NCI-H1694 (cell line): ENCODE data around the gene LMNTD1.
"Not testable (repeated sequence)": the region's sequence is repeated elsewhere in the genome, so short reads cannot be mapped to it uniquely, and the experiment has no call there.

ENCODE experiments used
- DNase-seq: peaks from one replicate; lab custom pipeline; 2025; lab: John Stamatoyannopoulos, UW

Gene LMNTD1

DNA sequence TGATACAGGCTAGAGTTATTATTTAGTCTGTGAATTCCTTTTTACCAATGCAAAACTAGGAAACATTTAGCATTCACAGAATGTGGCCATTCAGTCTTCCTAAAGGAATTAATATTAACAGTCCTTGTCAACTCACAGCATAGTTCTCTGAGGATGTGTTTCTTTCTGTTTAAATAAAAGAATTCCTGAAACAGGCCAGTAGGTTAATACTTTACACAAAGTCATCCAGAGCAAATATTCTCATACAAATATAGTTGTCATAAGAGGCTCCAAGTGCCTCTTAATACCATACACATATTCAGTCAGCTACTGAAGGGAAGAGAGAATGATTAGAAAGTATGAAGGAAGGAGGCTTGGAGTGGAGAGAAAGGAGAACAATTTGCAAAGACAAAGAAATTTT is 120.1 kb downstream of the LMNTD1 start:
- DNase-seq = no peak

DNA sequence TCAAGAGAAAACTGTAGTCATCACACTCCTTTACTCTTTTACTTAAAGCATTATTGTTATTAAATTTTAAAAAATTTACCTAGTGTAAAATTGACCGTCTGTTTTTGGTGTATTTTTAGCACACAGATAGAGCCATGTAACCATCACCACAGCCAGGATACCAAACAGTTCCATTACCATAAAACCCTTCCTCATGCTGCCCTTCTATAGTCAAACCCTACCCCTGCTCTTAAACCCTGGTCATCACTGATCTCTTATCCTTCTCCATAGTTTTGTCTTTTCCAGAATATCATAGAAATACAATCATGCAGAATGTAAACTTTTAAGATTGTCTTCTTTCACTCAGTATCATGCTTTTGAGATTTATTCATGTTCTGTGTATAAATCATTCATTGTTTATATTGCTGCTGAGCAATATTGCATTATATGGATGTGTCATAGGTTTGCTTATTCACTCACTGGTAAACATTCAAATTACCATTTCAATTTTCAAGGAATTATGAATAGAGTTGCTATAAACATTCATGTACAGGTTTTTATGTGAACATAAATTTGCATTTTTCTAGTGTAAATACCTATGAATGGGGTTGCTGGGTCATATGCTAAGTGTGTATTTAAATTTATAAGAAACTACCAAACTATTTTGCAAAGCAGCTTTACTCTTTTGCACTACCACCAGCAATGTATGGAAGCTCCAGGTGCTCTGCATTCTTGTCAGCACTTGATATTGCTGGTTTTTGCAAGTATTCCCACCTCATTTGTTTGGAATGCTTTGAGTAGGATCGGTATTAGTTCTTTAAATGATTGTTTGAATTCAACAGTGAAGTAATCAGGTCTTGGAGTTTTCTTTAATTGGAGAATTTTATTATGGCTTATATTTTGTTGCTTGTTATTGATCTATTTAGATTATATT is 125.5 kb downstream of the LMNTD1 start:
- no peak for DNase-seq

DNA sequence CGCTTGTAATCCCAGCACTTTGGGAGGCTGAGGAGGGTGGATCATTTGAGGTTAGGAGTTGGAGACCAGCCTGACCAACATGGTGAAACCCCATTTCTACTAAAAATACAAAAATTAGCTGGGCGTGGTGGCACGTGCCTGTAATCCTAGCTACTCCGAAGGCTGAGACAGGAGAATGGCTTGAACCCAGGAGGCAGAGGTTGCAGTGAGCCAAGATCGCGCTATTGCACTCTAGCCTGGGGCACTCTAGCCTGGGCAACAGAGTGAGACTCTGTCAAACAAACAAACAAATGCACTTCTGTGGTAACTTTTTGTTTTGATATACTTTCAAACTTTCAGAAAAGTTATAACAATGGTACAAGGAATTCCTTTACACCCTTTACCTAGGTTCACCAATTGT is 126.3 kb downstream of the LMNTD1 start:
- not testable (repeated sequence) for DNase-seq
